WI38 (cell line): ENCODE data around the gene STK38L.

ENCODE experiments used
- H3K4me3 ChIP-seq: 2 replicates; pipeline ENCODE4 v1.5.1; 2011; ENCODE audit warnings: low read depth, mild to moderate bottlenecking, control low read depth, low read length
- CTCF ChIP-seq: IDR thresholded peaks from 2 replicates; pipeline ENCODE4 v1.5.1; 2012; ENCODE audit warnings: low read depth, mild to moderate bottlenecking, control low read depth, low read length

The STK38L gene

DNA sequence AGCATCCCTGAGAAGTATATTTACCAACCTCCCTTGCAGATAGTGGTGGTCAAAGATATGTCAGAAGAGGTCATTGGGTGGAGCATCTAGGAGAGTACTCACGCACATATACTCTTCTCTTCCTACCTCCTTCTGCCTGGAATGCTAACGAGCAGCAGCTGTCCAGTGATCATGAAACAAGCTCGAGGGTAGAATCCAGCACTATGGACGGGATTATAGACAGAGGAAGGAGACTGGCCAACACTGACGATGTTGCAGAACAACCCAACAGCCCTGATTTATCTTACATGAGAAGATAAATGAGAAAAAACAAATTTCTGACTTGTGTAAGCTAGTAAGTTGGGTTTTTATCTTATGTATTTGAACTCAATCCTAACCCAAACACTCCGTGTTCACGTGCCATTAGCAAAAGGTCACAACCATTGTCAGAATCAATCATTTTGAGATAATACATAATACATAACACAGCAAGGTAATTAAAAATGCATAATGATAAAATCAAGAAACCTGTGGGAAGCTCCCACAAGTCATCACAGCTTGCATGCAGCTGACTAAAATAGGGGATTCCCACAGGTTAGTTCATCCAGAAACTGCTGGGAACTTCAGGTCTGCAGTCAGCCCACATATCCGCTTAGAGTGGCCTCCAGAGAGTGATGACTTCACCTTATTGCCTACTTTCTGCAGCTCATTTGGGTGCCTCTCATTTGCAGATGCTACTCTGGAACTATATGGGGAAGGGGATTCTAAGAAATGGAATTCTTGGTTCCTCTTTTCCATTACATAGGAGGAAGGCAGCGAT is 36.3 kb upstream of the STK38L start:
- no peak overlapping the region for H3K4me3 ChIP-seq

GRCh38 chr12:27208414-27208750 is 35.7 kb upstream of the STK38L start:
- H3K4me3 ChIP-seq = no peak overlapping the region
- no peak for TF ChIP-seq CTCF

More for the DNA sequence above, 36.3 kb upstream of the STK38L start:
- TF ChIP-seq CTCF = no peak

GRCh38 chr12:27209257-27209910 is 34.7 kb upstream of the STK38L start:
- no peak for TF ChIP-seq CTCF
- H3K4me3 ChIP-seq = no peak overlapping the region

GRCh38 chr12:27210187-27210586 is 33.9 kb upstream of the STK38L start:
- no peak overlapping the region for H3K4me3 ChIP-seq
- TF ChIP-seq CTCF = no peak

DNA sequence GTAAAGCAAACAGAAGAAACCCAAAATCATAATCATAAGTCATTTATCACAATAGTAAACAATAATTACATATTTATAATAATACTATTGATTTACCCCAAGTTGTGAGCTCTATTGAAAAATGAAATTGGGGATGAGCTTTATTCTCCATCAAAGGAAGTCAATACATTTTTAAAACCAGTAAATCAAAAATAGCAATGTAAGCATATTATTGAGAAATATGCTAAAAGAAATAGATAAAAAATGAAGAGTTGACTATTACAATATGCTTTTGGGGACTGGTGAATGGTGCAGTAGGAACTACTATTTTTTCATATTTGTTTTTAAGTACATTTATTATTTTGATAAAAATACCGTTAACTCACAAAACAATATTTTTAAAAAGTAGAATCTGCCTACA is 31.2 kb upstream of the STK38L start:
- no peak for TF ChIP-seq CTCF
- H3K4me3 ChIP-seq = no peak overlapping the region

GRCh38 chr12:27213304-27213703 is 30.8 kb upstream of the STK38L start:
- no peak overlapping the region for H3K4me3 ChIP-seq
- no peak for TF ChIP-seq CTCF
